ENCODE measurements around the gene C1QL2. TPM values are rescaled to one million over a fixed set of nuclear protein-coding genes. Genes with fewer than 3 reads are reported as not detected.

C1QL2 gene
- total and polyA plus RNA-seq, 7 donors: 0.03 TPM; not detected in 6

DNA sequence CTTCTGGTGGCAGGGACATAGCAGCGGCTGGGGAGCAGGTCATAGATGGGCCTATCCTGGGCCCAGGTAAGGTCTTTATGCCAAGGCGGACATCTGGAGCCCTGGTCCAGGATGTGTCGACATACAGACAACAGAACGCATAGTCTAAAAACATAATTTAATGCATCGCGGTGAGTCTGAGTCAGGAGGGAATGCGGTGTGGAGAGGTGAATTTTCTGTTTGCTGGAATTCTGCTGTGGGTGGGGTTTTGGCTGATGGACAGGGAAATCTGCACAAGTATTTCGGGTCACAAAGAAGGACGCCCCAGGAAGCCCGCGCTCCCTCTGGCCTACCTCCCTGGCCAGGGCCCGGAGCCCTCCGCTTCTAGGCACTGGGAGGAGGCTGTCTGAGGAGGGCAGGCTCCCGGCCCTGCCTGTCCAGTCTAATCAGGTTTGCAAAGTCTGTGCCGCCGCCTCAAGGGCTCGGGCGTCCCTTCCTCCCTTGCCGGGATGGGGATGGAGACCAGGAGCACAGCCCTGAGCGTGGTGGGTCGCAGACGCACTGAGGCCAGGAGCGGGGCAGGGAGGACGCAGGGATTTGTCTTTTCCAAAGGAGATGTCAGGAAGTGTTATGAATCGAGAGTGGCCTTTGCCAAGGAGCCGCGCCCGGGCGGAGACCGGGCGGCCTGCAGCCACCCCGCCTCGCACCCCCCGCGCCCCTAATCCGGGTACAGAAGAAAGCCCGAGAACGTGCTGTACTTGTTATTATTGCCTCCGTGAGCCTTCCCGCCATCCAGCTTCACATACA, 2.3 kb downstream of the C1QL2 start:
- H3K4me3 ChIP-seq: peak overlapping the region; percentile 2
- H3K27me3 ChIP-seq (ENCODE audit: insufficient read depth in 3 of 3, low read length in 2 of 3): peaks cover 0 to 97% (median 37%) of the 10 kb centered on the region in 3 donors
- TF ChIP-seq, protein P1, sequence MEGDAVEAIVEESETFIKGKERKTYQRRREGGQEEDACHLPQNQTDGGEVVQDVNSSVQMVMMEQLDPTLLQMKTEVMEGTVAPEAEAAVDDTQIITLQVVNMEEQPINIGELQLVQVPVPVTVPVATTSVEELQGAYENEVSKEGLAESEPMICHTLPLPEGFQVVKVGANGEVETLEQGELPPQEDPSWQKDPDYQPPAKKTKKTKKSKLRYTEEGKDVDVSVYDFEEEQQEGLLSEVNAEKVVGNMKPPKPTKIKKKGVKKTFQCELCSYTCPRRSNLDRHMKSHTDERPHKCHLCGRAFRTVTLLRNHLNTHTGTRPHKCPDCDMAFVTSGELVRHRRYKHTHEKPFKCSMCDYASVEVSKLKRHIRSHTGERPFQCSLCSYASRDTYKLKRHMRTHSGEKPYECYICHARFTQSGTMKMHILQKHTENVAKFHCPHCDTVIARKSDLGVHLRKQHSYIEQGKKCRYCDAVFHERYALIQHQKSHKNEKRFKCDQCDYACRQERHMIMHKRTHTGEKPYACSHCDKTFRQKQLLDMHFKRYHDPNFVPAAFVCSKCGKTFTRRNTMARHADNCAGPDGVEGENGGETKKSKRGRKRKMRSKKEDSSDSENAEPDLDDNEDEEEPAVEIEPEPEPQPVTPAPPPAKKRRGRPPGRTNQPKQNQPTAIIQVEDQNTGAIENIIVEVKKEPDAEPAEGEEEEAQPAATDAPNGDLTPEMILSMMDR (IDR thresholded peaks at IDR 0.05): no peak
- peaks cover 5% of the 10 kb centered on the region for H3K4me1 ChIP-seq
- intact Hi-C loops (cut with DNase I): no loop called here
- no peak overlapping the region for H3K27ac ChIP-seq
- DNase-seq: no peak
- no peaks in the 10 kb centered on the region for H3K36me3 ChIP-seq (ENCODE audit: insufficient read depth in 1 of 2, low read depth in 1 of 2)
- WGBS, 3 donors: 1 to 2% (median 2%) methylated on average over 31 to 40 of the region's 40 CpGs
- H3K9me3 ChIP-seq: no peaks in the 10 kb centered on the region
- ATAC-seq: no peak

DNA sequence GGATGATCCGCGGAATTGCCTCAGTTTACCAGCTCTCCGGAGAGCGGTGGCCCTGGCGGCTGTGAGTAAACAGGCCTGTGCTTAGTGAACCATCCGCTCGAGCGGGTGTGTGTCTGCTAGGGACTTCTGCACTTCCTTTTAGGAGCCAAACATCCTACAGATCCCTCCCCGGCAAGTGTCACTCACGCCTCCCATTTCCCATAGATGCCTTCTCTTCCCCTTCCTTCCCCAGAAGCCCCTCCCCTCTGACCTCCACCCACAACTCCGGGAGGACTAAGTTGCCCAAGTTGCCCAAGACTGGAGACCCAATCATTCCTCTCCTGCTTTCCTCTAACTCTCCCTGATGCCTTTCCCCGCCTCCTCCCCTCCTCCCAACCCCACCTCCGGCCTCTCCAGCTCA, 2.9 kb downstream of the C1QL2 start:
- no peak for DNase-seq
- TF ChIP-seq, protein P1 (IDR thresholded peaks at IDR 0.05): no peak
- WGBS, 3 donors: 2 to 6% (median 6%) methylated on average over 12 to 13 of the region's 13 CpGs
- no peak overlapping the region for H3K27ac ChIP-seq
- H3K4me1 ChIP-seq: peaks cover 5% of the 10 kb centered on the region
- intact Hi-C loops (cut with DNase I): no loop called here
- H3K4me3 ChIP-seq: no peak overlapping the region
- no peaks in the 10 kb centered on the region for H3K36me3 ChIP-seq (ENCODE audit: insufficient read depth in 1 of 2, low read depth in 1 of 2)
- ATAC-seq: no peak
- H3K9me3 ChIP-seq: no peaks in the 10 kb centered on the region
- peaks cover 3 to 93% (median 37%) of the 10 kb centered on the region in 3 donors for H3K27me3 ChIP-seq (ENCODE audit: insufficient read depth in 3 of 3, low read length in 2 of 3)

GRCh38 chr2:119154076-119154475, 4.5 kb downstream of the C1QL2 start:
- no peaks in the 10 kb centered on the region for H3K9me3 ChIP-seq
- intact Hi-C loops (cut with DNase I): no loop called here
- TF ChIP-seq, protein P1 (IDR thresholded peaks at IDR 0.05): no peak
- no peak overlapping the region for H3K27ac ChIP-seq
- DNase-seq: no peak
- H3K4me1 ChIP-seq: peaks cover 5% of the 10 kb centered on the region
- H3K27me3 ChIP-seq (ENCODE audit: insufficient read depth in 3 of 3, low read length in 2 of 3): peaks cover 3 to 82% (median 35%) of the 10 kb centered on the region in 3 donors
- no peaks in the 10 kb centered on the region for H3K36me3 ChIP-seq (ENCODE audit: insufficient read depth in 1 of 2, low read depth in 1 of 2)
- WGBS, 3 donors: 24 to 35% (median 33%) methylated on average over 9 of the region's 9 CpGs
- H3K4me3 ChIP-seq: no peak overlapping the region
- ATAC-seq: no peak

DNA sequence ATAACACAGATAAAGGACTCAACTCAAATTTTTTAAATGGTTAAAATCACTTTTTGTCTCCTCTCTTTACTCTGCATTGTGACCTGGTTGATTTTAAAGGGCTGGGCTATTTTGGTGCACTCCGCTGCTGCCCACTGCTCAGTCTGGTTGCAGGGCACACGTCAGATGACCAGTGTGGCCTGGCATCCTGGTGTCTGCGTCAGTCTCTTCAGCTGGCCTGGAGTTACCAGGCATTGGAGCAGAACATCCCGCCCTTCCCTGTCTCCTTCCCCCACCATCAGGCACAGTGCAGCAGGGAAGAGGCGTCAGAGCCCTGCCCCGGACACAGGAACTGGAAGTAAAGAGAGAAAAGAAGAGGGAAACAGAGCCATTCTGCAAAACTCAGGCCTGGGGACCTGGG, 8.9 kb downstream of the C1QL2 start:
- DNase-seq (no peak), ATAC-seq (peak in 1 of 4 donors; percentile 63)
- TF ChIP-seq, protein P1 (IDR thresholded peaks at IDR 0.05): no peak
- H3K4me3 ChIP-seq: no peak overlapping the region
- peaks cover 3 to 43% (median 15%) of the 10 kb centered on the region in 3 donors for H3K27me3 ChIP-seq (ENCODE audit: insufficient read depth in 3 of 3, low read length in 2 of 3)
- H3K4me1 ChIP-seq: no peaks in the 10 kb centered on the region
- intact Hi-C loops (cut with DNase I): no loop called here
- H3K9me3 ChIP-seq: no peaks in the 10 kb centered on the region
- WGBS, 3 donors: 52 to 59% (median 57%) methylated on average over 5 to 6 of the region's 6 CpGs
- no peak overlapping the region for H3K27ac ChIP-seq
- H3K36me3 ChIP-seq (ENCODE audit: insufficient read depth in 1 of 2, low read depth in 1 of 2): no peaks in the 10 kb centered on the region

All from psoas muscle (tissue), 8 donors.